ENCODE results near the gene MRAS. TPM values are rescaled to one million over a fixed set of nuclear protein-coding genes. Genes with fewer than 3 reads are reported as not detected.
"Not testable (repeated sequence)": the region's sequence is repeated elsewhere in the genome, so short reads cannot be mapped to it uniquely, and the experiment has no call there.

MRAS gene
- polyA plus RNA-seq, 3 donors: 22.0 to 182 (median 55.7) TPM

- H3K27ac ChIP-seq (ENCODE audit: low read depth, low read length): no peak overlapping the region
- WGBS, 3 donors: 58 to 76% (median 66%) methylated on average over 2 of the region's 2 CpGs
Measured at GRCh38 chr3:138400651-138401070, 52.3 kb downstream of the MRAS start.

- 91 to 95% (median 93%) methylated on average over 7 of the region's 7 CpGs for WGBS, 3 donors
Measured at GRCh38 chr3:138401834-138402233, 53.5 kb downstream of the MRAS start.

GRCh38 chr3:138404121-138404520 is 55.7 kb downstream of the MRAS start:
- 86 to 97% (median 93%) methylated on average over 6 of the region's 6 CpGs for WGBS, 3 donors

More at GRCh38 chr3:138401834-138402233, 53.5 kb downstream of the MRAS start:
- no peak overlapping the region for H3K27ac ChIP-seq (ENCODE audit: low read depth, low read length)

DNA sequence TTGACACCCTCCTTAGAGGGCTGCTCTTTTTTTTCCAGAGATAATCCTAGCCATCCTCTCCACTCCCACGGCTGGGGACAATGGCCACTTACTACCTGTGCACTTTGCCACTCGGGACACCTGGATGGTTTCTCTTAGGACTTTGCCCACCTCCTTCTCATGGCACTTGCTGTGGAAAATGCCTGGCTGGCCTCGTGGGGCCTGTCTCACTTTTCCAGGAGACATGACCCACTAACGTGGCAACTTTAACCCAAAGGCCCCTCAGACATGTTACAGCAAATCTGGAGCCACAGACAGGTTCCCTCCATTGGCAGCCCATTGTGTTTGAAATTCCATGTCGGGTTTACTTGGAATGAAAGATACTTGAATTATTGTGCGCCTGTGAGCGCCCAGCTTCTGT is 56.6 kb downstream of the MRAS start:
- WGBS, 3 donors: 82 to 93% (median 91%) methylated on average over 7 of the region's 7 CpGs
- no peak overlapping the region for H3K27ac ChIP-seq (ENCODE audit: low read depth, low read length)

More at GRCh38 chr3:138404121-138404520, 55.7 kb downstream of the MRAS start:
- H3K27ac ChIP-seq (ENCODE audit: low read depth, low read length): no peak overlapping the region

DNA sequence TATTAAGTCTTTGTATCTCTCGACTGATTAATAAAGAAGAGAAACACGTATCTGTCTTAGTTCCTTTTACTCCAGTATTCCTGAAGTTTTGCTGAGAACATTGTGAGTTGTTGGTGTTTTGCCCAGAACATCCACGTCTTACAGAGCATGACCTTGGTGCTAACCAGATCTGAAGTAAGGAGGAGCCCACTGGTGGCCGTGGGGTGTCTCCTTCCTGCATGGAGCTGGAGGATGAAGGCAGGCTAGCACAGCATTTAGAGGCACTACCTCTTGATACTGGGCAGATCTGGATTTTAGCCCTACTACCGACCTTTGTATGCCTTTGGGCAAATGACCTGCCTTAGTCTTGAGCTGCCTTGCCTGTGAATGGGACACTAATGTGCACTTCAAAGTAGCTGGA is 57.1 kb downstream of the MRAS start:
- H3K27ac ChIP-seq (ENCODE audit: low read depth, low read length): no peak overlapping the region
- 81 to 84% (median 83%) methylated on average over 5 of the region's 5 CpGs for WGBS, 3 donors

GRCh38 chr3:138406606-138407005 is 58.2 kb downstream of the MRAS start:
- WGBS, 3 donors: 79 to 86% (median 82%) methylated on average over 2 of the region's 2 CpGs
- no peak overlapping the region for H3K27ac ChIP-seq (ENCODE audit: low read depth, low read length)

GRCh38 chr3:138407236-138407907 is 59.0 kb downstream of the MRAS start:
- WGBS, 3 donors: 81 to 91% (median 87%) methylated on average over 3 of the region's 3 CpGs
- H3K27ac ChIP-seq (ENCODE audit: low read depth, low read length): no peak overlapping the region

GRCh38 chr3:138408751-138409570 is 60.6 kb downstream of the MRAS start:
- H3K27ac ChIP-seq (ENCODE audit: low read depth, low read length): no peak overlapping the region
- 54 to 67% (median 62%) methylated on average over 7 of the region's 7 CpGs for WGBS, 3 donors

GRCh38 chr3:138412821-138413551 is 64.6 kb downstream of the MRAS start:
- no peak overlapping the region for H3K27ac ChIP-seq (ENCODE audit: low read depth, low read length)
- WGBS, 3 donors: 56 to 61% (median 60%) methylated on average over 9 of the region's 9 CpGs

DNA sequence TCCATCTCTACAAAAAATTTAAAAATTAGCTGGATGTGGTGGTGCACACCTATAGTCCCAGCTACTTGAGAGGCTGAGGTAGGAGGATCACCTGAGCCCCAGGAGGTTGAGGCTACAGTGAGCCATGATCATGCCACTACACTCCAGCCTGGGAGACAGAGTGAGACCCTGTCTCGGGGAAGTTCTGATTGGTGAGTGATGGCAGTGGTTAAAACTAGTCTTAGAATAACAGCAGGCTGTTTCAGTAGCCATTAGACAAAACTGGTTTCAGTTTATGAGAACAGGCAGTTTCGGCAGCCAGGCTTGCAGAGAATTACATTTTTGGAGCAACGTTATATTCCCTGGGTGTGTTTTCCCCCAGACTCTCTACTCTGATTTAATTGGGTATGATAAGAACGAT is 67.9 kb downstream of the MRAS start:
- 86 to 88% (median 86%) methylated on average over 4 of the region's 4 CpGs for WGBS, 3 donors
- H3K27ac ChIP-seq (ENCODE audit: low read depth, low read length): not testable (repeated sequence)

- 14 to 17% (median 15%) methylated on average over 7 of the region's 7 CpGs for WGBS, 3 donors
Measured at GRCh38 chr3:138417559-138417982, 69.2 kb downstream of the MRAS start.

DNA sequence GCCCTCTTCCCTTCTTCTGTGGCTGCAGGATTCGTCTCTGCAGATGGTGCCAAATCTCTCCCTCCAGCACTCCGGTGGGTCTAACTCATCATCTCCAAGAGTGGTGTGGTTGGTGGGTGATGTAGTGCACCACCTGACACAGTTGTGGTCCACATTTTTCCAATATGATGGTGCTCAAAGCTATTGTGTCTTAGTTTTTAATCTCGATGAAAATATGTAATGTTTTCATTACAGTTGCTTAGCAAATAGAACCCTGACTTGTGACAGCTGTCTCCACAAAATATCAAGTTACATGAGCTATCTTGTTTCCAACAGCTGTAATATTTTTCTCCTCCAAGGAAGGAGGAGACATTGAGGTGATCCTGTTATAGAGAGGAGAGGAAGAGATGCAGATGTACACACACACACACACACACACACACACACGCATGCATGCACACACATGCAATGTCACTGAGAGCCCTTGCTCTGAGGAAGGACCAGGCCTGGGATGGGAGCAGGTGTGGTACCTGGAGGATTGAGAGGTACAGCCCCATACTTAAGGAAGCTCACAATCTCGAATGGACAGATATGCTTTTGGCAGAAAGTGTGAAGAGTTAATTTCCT is 70.3 kb downstream of the MRAS start:
- 66 to 77% (median 74%) methylated on average over 5 of the region's 5 CpGs for WGBS, 3 donors

More at GRCh38 chr3:138417559-138417982, 69.2 kb downstream of the MRAS start:
- H3K27ac ChIP-seq (ENCODE audit: low read depth, low read length): no peak overlapping the region

DNA sequence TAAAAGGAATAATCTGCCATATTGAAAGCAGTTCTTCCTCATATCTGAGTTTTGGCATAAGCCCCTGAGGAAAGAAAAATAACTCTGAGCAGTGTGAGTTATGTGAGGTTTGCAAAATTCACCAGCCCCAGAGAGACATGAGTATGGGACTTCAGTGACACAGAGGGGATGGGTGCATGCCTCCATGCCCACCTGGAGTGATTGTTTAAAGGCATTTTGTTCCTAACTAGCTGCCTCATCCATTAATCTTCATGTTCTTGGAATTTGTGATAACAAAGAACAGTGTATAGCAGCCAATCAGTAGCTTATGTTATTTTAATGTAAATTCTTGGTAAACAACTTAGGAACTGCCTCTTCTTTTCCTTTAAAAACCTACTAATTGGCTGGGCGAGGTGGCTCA is 74.9 kb downstream of the MRAS start:
- H3K27ac ChIP-seq (ENCODE audit: low read depth, low read length): no peak overlapping the region
- WGBS, 3 donors: 81 to 100% (median 86%) methylated on average over 1 of the region's 1 CpG

More for the DNA sequence above, 70.3 kb downstream of the MRAS start:
- no peak overlapping the region for H3K27ac ChIP-seq (ENCODE audit: low read depth, low read length)

GRCh38 chr3:138424323-138424722 is 75.9 kb downstream of the MRAS start:
- no peak overlapping the region for H3K27ac ChIP-seq (ENCODE audit: low read depth, low read length)
- WGBS, 3 donors: 89 to 95% (median 92%) methylated on average over 2 of the region's 2 CpGs

GRCh38 chr3:138426211-138426610 is 77.8 kb downstream of the MRAS start:
- WGBS, 3 donors: 50 to 64% (median 51%) methylated on average over 3 of the region's 3 CpGs
- no peak overlapping the region for H3K27ac ChIP-seq (ENCODE audit: low read depth, low read length)

DNA sequence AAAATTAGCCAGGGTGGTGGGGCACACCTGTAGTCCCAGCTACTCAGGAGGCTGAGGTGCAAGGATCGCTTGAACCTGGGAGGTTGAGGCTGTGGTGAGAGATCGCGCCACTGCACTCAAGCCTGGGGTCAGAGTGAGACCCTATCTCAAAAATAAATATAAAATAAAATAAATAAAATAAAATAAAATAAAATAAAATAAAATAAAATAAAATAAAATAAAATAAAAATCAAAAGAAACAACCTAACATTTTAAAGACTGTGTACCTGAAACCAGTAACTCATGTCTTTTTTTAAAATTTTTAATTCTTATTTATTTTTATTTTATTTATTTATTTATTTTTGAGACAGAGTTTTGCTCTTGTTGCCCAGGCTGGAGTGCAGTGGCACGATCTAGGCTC is 78.4 kb downstream of the MRAS start:
- 96 to 98% (median 97%) methylated on average over 4 of the region's 4 CpGs for WGBS, 3 donors
- H3K27ac ChIP-seq (ENCODE audit: low read depth, low read length): not testable (repeated sequence)

DNA sequence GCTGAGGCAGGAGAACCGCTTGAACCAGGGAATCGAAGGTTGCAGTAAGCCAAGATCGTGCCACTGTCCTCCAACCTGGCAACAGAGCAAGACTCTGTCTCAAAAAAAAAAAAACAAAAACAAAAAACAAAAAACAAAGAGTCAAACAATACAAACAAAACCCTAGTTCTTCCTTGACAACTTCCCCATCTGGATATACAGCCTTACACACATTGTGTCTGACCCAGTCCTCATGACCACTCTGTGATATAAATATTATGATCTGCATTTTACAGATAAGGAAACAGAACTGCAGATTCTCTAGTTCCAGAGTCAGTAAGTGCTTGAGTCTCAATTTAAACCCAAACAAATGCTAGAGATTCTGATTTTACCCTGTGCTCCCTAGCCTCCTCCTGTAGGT is 81.3 kb downstream of the MRAS start:
- H3K27ac ChIP-seq (ENCODE audit: low read depth, low read length): no peak overlapping the region
- 94 to 100% (median 96%) methylated on average over 3 of the region's 3 CpGs for WGBS, 3 donors

GRCh38 chr3:138432576-138433240 is 84.3 kb downstream of the MRAS start:
- H3K27ac ChIP-seq (ENCODE audit: low read depth, low read length): no peak overlapping the region
- 83 to 96% (median 86%) methylated on average over 4 of the region's 4 CpGs for WGBS, 3 donors
